Measurements from ENCODE around the gene TPST2. TPM values are rescaled to one million over a fixed set of nuclear protein-coding genes. Genes with fewer than 3 reads are reported as not detected.

Gene TPST2
- total and polyA plus RNA-seq, 9 of the 15 experiments (the other 6 are each of a cell fraction or from before 2014, with no cell fraction given): 14.2 to 123 (median 60.1) TPM

DNA sequence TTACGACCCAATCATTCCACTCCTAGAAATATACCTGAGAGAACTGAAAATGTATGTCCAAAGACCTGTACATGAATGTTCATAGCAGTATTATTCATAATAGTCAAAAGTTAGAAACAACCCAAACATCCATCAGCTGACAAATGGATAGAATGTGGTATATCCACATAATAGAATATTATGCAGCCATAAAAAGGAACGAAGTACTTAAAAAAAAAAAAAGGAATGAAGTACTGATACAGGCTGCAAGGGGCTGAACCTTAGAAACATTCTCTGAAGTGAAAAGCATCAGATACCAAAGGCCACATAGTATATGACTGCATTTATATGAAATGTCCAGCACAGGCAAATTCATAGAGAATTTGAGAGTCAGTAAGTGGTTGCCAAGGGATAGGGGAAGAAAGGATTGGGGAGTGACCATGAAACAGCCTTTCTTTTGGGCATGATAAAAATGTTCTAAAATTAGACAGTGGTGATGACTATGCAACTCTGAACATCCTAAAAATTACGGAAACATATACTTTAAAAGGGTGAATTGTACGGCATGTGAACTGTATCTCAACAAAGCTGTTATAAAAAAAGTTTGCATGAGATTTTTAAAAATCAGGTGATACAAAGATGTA is 1.8 kb downstream of the TPST2 start (continued):
- TF ChIP-seq AFF1 (IDR thresholded peaks at IDR 0.05; ENCODE audit: low read depth in 1 of 2, partially characterized antibody in 2 of 2) (no peak), POLR2G (IDR thresholded peaks at IDR 0.05; ENCODE audit: low read depth, low read length) (no peak), FOXK2 (conservative IDR thresholded peaks at IDR 0.05 in 1 of 2, IDR thresholded peaks at IDR 0.05 in 1 of 2; ENCODE audit: low read depth in 2 of 2) (no peak), SMARCA4 (IDR thresholded peaks at IDR 0.05) (0 out of 2 replicates have a peak, but pooled peaks have one; percentile 21), CHD1 (IDR thresholded peaks at IDR 0.05; ENCODE audit: low read length) (no peak), KDM5B (IDR thresholded peaks at IDR 0.05; ENCODE audit: insufficient replicate concordance, low read depth, low read length) (no peak), HLTF (IDR thresholded peaks at IDR 0.05) (no peak), SLC30A9 (CRISPR knock-in tag; IDR thresholded peaks at IDR 0.05) (no peak), TCF7 (IDR thresholded peaks at IDR 0.05; ENCODE audit: borderline replicate concordance) (no peak), SMAD4 (CRISPR knock-in tag; conservative IDR thresholded peaks at IDR 0.05) (no peak), ETV5 (CRISPR knock-in tag; IDR thresholded peaks at IDR 0.05; ENCODE audit: low read depth) (no peak), ZSCAN32 (CRISPR knock-in tag; IDR thresholded peaks at IDR 0.05) (no peak), ZNF707 (CRISPR knock-in tag; conservative IDR thresholded peaks at IDR 0.05) (no peak), WHSC1 (IDR thresholded peaks at IDR 0.05; ENCODE audit: low read length) (no peak), SMAD2 (IDR thresholded peaks at IDR 0.05; ENCODE audit: low read depth, low read length) (no peak), ZNF24 (IDR thresholded peaks at IDR 0.05) (peak; percentile 95), ARHGAP35 (IDR thresholded peaks at IDR 0.05; ENCODE audit: partially characterized antibody) (no peak), GABPA (tag; conservative IDR thresholded peaks at IDR 0.05; ENCODE audit: low read depth) (no peak), NCOA1 (IDR thresholded peaks at IDR 0.05; ENCODE audit: low read depth) (no peak), NKRF (IDR thresholded peaks at IDR 0.05; ENCODE audit: borderline replicate concordance) (no peak), E2F5 (CRISPR knock-in tag; IDR thresholded peaks at IDR 0.05) (no peak), NFIX (CRISPR knock-in tag; IDR thresholded peaks at IDR 0.05; ENCODE audit: low read depth) (no peak), SNRNP70 (optimal IDR thresholded peaks at IDR 0.05; ENCODE audit: low read depth, low read length) (no peak), ZNF551 (CRISPR knock-in tag; IDR thresholded peaks at IDR 0.05) (no peak)
